DND-41 (cell line): Measurements from ENCODE around the gene GPC6.

Source experiments
- ATAC-seq: fragments of 200-7000 bp; cut with Tn5 transposase; 3 replicates; pipeline ENCODE4 v1.9.1; 2021; ENCODE audit warnings: low read depth; ENCODE audit not compliant: insufficient read depth
- DNase-seq: peaks from one replicate; pipeline ENCODE4 v3.0.0-alpha.2; 2020
- H2AFZ ChIP-seq: 2 replicates; pipeline ENCODE4 v1.6.0; 2012; ENCODE audit warnings: low read depth, low read length
- H3K27ac ChIP-seq: 2 replicates; pipeline ENCODE4 v1.5.1; 2012; ENCODE audit warnings: low read length, inconsistent platforms
- H3K27me3 ChIP-seq: fragments of 200-600 bp; sonication (generic); 2 replicates; pipeline ENCODE4 v1.6.0; 2012; ENCODE audit warnings: low read length, mild to moderate bottlenecking, inconsistent platforms; ENCODE audit not compliant: insufficient read depth, poor library complexity
- H3K36me3 ChIP-seq: 2 replicates; pipeline ENCODE4 v1.5.1; 2012; ENCODE audit warnings: low read length, inconsistent platforms; ENCODE audit not compliant: insufficient read depth
- H3K4me1 ChIP-seq: 2 replicates; pipeline ENCODE4 v1.5.1; 2012; ENCODE audit warnings: mild to moderate bottlenecking, low read length; ENCODE audit not compliant: insufficient read depth
- H3K4me2 ChIP-seq: 2 replicates; pipeline ENCODE4 v1.6.0; 2012; ENCODE audit warnings: mild to moderate bottlenecking, moderate library complexity, low read length, inconsistent platforms; ENCODE audit not compliant: insufficient read depth
- H3K4me3 ChIP-seq, 2 experiments: fragments of 200-600 bp in 1 of 2; shearing (Covaris generic) in 1 of 2; 2 replicates each; pipeline ENCODE4 v1.5.1; 2012 to 2016; ENCODE audit warnings: inconsistent platforms in 2 of 2, low read length in 2 of 2, mild to moderate bottlenecking in 2 of 2, low read depth in 1 of 2, moderate library complexity in 1 of 2
- H3K79me2 ChIP-seq: 2 replicates; pipeline ENCODE4 v1.6.0; 2012; ENCODE audit warnings: low read length, inconsistent platforms; ENCODE audit not compliant: insufficient read depth
- H3K9ac ChIP-seq: 2 replicates; pipeline ENCODE4 v1.6.0; 2012; ENCODE audit warnings: low read depth, mild to moderate bottlenecking, inconsistent platforms, low read length, moderate library complexity
- H3K9me3 ChIP-seq: 2 replicates; pipeline ENCODE4 v1.5.1; 2012; ENCODE audit warnings: low read length, moderate library complexity, mild to moderate bottlenecking, inconsistent platforms; ENCODE audit not compliant: insufficient read depth, severe bottlenecking
- H4K20me1 ChIP-seq: 2 replicates; pipeline ENCODE4 v1.6.0; 2012; ENCODE audit warnings: low read length; ENCODE audit not compliant: insufficient read depth
- EZH2 ChIP-seq: IDR thresholded peaks from 3 replicates; pipeline ENCODE4 v1.6.1; 2012; ENCODE audit warnings: borderline replicate concordance, low read depth, mild to moderate bottlenecking, moderate library complexity, low read length, inconsistent platforms; ENCODE audit not compliant: severe bottlenecking
- TF ChIP-seq, protein P1 (sequence below): IDR thresholded peaks from 2 replicates; pipeline ENCODE4 v1.5.1; 2012; ENCODE audit warnings: borderline replicate concordance, low read length, moderate library complexity, mild to moderate bottlenecking; ENCODE audit not compliant: poor library complexity, severe bottlenecking; ENCODE audit errors: extremely low read depth

The GPC6 gene

DNA sequence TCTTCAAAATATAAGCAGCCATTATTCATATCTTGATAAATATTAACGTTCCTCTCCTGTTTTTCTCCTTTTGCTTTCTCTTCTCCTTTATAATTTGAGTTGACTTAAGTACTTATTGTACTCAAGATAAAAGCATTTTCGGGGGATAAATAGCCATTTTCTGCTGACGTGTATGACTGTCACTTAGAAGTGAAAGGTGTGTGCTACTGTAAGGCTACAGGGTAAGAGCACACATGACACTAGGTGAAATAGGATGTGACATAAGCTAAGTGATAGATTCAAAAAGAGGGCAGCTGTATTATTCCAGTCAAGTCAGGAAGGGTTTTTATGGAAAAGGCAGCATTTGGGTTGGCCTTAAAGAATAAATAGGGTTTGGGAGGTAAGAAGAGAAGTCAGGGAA, 128.5 kb downstream of the GPC6 start:
- Histone ChIP-seq H3K9ac (no peak overlapping the region), H3K4me1 (no peaks in the 10 kb centered on the region), H3K4me2 (no peak overlapping the region), H3K9me3 (no peaks in the 10 kb centered on the region), H3K27me3 (no peaks in the 10 kb centered on the region), H3K4me3 (no peak overlapping the region), H3K27ac (no peak overlapping the region), H3K36me3 (no peaks in the 10 kb centered on the region), H4K20me1 (no peaks in the 10 kb centered on the region), H3K79me2 (no peaks in the 10 kb centered on the region), H2AFZ (no peak overlapping the region)
- ATAC-seq (no peak), DNase-seq (no peak)
- TF ChIP-seq EZH2: no peak
- TF ChIP-seq, protein P1, sequence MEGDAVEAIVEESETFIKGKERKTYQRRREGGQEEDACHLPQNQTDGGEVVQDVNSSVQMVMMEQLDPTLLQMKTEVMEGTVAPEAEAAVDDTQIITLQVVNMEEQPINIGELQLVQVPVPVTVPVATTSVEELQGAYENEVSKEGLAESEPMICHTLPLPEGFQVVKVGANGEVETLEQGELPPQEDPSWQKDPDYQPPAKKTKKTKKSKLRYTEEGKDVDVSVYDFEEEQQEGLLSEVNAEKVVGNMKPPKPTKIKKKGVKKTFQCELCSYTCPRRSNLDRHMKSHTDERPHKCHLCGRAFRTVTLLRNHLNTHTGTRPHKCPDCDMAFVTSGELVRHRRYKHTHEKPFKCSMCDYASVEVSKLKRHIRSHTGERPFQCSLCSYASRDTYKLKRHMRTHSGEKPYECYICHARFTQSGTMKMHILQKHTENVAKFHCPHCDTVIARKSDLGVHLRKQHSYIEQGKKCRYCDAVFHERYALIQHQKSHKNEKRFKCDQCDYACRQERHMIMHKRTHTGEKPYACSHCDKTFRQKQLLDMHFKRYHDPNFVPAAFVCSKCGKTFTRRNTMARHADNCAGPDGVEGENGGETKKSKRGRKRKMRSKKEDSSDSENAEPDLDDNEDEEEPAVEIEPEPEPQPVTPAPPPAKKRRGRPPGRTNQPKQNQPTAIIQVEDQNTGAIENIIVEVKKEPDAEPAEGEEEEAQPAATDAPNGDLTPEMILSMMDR: no peak

DNA sequence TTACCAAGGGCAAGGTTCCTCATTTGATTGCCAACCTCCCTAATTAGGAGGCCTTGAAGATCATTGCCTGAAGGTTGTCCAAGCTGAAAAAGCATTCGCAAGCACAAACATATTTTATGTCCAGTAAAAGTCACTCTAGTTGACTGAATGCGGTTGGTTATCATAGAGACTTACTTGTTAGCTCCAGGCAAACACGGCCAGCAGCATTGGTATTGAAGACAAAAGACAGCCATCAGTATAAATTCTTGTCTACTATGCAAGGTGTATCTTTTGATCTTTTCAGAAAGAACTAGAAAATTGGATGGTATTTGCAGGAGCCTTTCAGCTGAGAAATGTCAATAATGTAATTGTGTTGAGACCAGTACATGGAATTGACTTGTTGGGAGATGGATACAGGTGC, 129.9 kb downstream of the GPC6 start:
- Histone ChIP-seq H3K4me3 (no peak overlapping the region), H3K27ac (no peak overlapping the region), H3K4me2 (no peak overlapping the region), H3K9ac (no peak overlapping the region), H4K20me1 (no peaks in the 10 kb centered on the region), H3K4me1 (no peaks in the 10 kb centered on the region), H3K36me3 (no peaks in the 10 kb centered on the region), H3K27me3 (no peaks in the 10 kb centered on the region), H3K9me3 (no peaks in the 10 kb centered on the region), H2AFZ (no peak overlapping the region), H3K79me2 (no peaks in the 10 kb centered on the region)
- DNase-seq (no peak), ATAC-seq (no peak)
- TF ChIP-seq EZH2: no peak
- TF ChIP-seq, protein P1: no peak

DNA sequence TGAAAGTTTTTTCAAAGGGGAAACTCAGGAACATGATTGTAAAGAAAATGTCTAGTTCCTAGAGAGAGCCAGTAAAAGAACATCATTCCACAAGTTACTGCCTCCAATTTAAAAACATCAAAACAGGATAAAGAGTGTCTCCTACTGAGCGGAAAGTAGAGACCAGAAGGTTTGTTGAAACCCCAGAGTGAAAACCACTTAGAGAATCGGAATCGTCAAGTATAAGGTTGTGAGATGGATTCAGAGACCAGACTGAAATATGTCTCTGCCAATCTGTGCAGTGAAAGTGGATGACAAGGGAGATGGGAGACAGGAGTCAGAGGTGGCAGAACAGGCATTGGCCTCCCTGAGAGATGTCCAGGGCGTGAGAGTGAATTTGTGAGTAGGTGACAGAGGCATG, 133.4 kb downstream of the GPC6 start:
- TF ChIP-seq, protein P1: no peak
- no peak for TF ChIP-seq EZH2

DNA sequence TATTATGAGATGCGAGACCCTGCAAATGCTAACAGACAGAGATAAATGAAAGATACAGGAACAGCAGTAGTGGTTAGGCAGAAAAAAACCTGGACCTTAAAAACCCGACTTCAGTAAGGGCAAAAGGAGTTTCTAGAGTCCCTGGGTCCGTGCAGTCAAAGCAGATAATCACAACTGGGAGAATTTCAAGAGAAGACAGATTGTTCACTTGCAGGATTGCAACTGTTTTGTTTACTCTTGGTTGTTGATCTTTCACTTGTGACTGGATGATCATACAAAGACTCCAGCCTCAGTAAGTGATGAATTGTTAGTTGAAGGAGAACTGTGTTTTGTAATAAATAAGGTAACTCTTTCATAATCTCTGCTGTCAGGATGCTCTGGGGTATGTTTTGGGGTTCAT, 135.1 kb downstream of the GPC6 start:
- Histone ChIP-seq H3K36me3 (no peaks in the 10 kb centered on the region), H3K4me3 (no peak overlapping the region), H3K79me2 (no peaks in the 10 kb centered on the region), H3K9me3 (no peaks in the 10 kb centered on the region), H3K27ac (no peak overlapping the region), H4K20me1 (no peaks in the 10 kb centered on the region), H3K9ac (no peak overlapping the region), H3K27me3 (no peaks in the 10 kb centered on the region), H3K4me1 (no peaks in the 10 kb centered on the region), H3K4me2 (no peak overlapping the region), H2AFZ (no peak overlapping the region)
- DNase-seq (no peak), ATAC-seq (no peak)
- TF ChIP-seq, protein P1: no peak
- TF ChIP-seq EZH2: no peak

More for the DNA sequence above, 133.4 kb downstream of the GPC6 start:
- ATAC-seq (no peak), DNase-seq (no peak)
- Histone ChIP-seq H3K9ac (no peak overlapping the region), H3K79me2 (no peaks in the 10 kb centered on the region), H3K27ac (no peak overlapping the region), H3K4me1 (no peaks in the 10 kb centered on the region), H3K27me3 (no peaks in the 10 kb centered on the region), H3K4me2 (no peak overlapping the region), H3K9me3 (no peaks in the 10 kb centered on the region), H2AFZ (no peak overlapping the region), H3K36me3 (no peaks in the 10 kb centered on the region), H4K20me1 (no peaks in the 10 kb centered on the region), H3K4me3 (no peak overlapping the region)
